Parietal lobe (tissue), 2 donors: ENCODE data around the gene UTS2R. TPM values are rescaled to one million over a fixed set of nuclear protein-coding genes. Genes with fewer than 3 reads are reported as not detected.

ENCODE experiments used
- small RNA-seq: library from RNA; depleted of rRNA; stranded (forward); fragments of <200 nt; gene quantifications from one replicate; pipeline ENCODE3, GENCODE V24; 2014; ENCODE audit warnings: low replicate concordance
- total RNA-seq: library from RNA; depleted of rRNA; stranded (reverse); fragments of >200 nt; gene quantifications from one replicate; pipeline ENCODE4 v1.2.3, GENCODE V29; 2014

The UTS2R gene
- total RNA-seq = not detected

DNA sequence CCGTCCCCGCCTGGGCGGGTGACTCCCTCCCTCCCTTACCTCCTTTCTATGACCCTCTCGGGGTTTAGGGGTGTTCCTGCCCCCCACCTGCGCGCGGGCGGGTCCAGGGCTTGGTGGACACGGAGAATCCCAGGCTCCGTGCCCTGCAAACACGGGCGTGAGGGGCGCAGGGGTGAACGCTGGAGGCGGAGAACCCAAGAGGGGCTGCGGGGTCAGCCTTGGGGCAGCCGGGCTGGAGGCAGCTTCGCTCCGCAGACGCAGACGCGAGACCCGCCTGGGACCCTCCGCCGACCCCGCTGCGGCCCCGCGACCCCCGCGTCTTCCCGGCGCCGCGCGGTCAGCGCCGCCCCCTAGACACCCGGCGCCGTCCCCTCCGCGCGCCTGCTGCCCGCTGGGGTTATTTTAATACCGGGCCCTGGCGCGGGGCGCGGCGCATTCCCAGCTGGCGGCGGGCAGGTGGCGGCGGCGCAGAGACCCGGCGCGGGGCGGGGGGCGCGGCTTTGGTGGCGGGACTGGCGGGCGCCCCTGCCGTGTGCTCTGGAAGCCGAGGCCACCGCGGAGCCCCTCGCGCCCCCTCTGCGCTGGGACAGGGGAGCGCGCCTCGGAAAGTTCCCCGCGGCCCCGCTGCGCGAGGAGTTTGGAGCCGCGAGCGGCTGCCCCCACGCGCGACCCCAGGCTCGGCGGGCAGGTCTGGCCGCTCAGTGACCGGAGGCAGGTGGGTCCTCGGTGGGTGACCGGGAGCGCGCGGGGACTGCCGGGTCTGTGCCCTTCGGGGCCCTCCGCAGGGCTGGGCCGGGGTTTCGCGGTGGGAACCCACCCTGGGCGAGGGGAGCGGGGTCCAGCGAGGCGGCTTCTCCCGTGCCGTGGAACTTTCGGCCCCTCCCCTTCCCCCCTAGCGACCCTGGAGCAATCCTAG, at the start of gene UTS2R:
Gene UTS2R (plus strand): TSS at position 433 of the 916 bp plus-strand sequence. CDS start 2,560 bp downstream, outside the sequence.

GRCh38 chr17:82333279-82334171, 38.0 kb upstream of the UTS2R start, which contains the start of gene SECTM1:
Gene SECTM1 (minus strand): TSS chr17:82333766. CDS start chr17:82327240, 6,526 bp downstream.

GRCh38 chr17:82358465-82359350, 12.9 kb upstream of the UTS2R start, which contains the start of gene TEX19:
Gene TEX19 (plus strand): TSS chr17:82359247. CDS start chr17:82362151, 2,904 bp downstream.

GRCh38 chr17:82418001-82418986, 46.7 kb downstream of the UTS2R start, which contains the start of the genes HEXD and OGFOD3:
Gene HEXD (plus strand): TSS chr17:82418347. CDS start chr17:82419800, 1,453 bp downstream.
Gene OGFOD3 (minus strand): TSS chr17:82418586. CDS start chr17:82418485, 101 bp downstream.

Small RNAs within 50 kb of the gene (small RNA-seq; reads per million reads assigned to genes)
- not detected for gene RF00019

Other genes starting within 250 kb of the UTS2R start
- 72.0 TPM for gene CCDC57, start 158.9 kb upstream of the UTS2R start, total RNA-seq
- gene SLC16A3, start 142.7 kb upstream of the UTS2R start, total RNA-seq = 2.8 TPM
- 42.3 TPM for gene CSNK1D, start 98.1 kb upstream of the UTS2R start, total RNA-seq
- gene CD7, start 54.2 kb upstream of the UTS2R start, total RNA-seq = not detected
- gene SECTM1, start 38.0 kb upstream of the UTS2R start, total RNA-seq = not detected
- gene TEX19, start 12.5 kb upstream of the UTS2R start, total RNA-seq = not detected
- gene HEXD, start 46.6 kb downstream of the UTS2R start, total RNA-seq = 31.9 TPM
- gene OGFOD3, start 46.8 kb downstream of the UTS2R start, total RNA-seq = 16.6 TPM
- 35.4 TPM for gene CYBC1, start 79.0 kb downstream of the UTS2R start, total RNA-seq
- 78.6 TPM for gene NARF, start 87.0 kb downstream of the UTS2R start, total RNA-seq
- gene FOXK2, start 148.0 kb downstream of the UTS2R start, total RNA-seq = 64.5 TPM